Neural progenitor cell (in vitro differentiated cells): ENCODE results near the gene SNRNP35.

Experiments used
- CTCF ChIP-seq: fragments of 200-600 bp; sonication (generic); IDR thresholded peaks from 2 replicates; pipeline ENCODE4 v1.5.1; 2017; ENCODE audit warnings: antibody characterized with exemption, mild to moderate bottlenecking
- EZH2 ChIP-seq: fragments of 200-600 bp; sonication (generic); IDR thresholded peaks from 2 replicates; pipeline ENCODE4 v1.6.1; 2017; ENCODE audit warnings: antibody characterized with exemption, mild to moderate bottlenecking, moderate library complexity
- EZH2phosphoT487 ChIP-seq: fragments of 200-600 bp; sonication (generic); IDR thresholded peaks from 2 replicates; pipeline ENCODE4 v1.6.1; 2017; ENCODE audit warnings: antibody characterized with exemption

GRCh38 chr12:123502163-123502704, 44.3 kb downstream of the SNRNP35 start:
- no peak for TF ChIP-seq CTCF
- no peak for TF ChIP-seq EZH2
- no peak for TF ChIP-seq EZH2phosphoT487
